Lower leg skin (tissue), 4 donors: ENCODE data around the gene NBPF1. TPM values are rescaled to one million over a fixed set of nuclear protein-coding genes. Genes with fewer than 3 reads are reported as not detected.
"Not testable (repeated sequence)": the region's sequence is repeated elsewhere in the genome, so short reads cannot be mapped to it uniquely, and the experiment has no call there.

Experiments
- DNase-seq, 2 donors: peaks; one replicate each; pipeline ENCODE4 v3.0.0-alpha.2; 2019; ENCODE audit warnings: low spot score in 2 of 2
- H3K4me3 ChIP-seq: fragments of 200-600 bp; sonication (generic); 2 replicates; pipeline ENCODE4 v1.5.1; 2017; ENCODE audit warnings: mild to moderate bottlenecking, low read depth; ENCODE audit not compliant: poor library complexity, severe bottlenecking
- WGBS, 2 donors: methylation state at CpG; one replicate each; pipeline ENCODE4 v1.1.5; 2018; 5-methylcytosine and 5-hydroxymethylcytosine counted together
- intact Hi-C: fragments of 100-400 bp; cut with DNase I; formaldehyde crosslinking; loops from one replicate; pipeline ENCODE4 v1.15.0; 2023; ENCODE audit warnings: low total_unique reads
- total RNA-seq, 4 donors: library from RNA; depleted of rRNA; stranded (reverse); fragments of >200 nt; gene quantifications; one replicate each; pipeline ENCODE4 v1.1.0, GENCODE V29; 2016

NBPF1 gene
- total RNA-seq, 4 donors from 2014 or later = 8.2 to 19.8 (median 14.7) TPM

- 9 to 20% methylated on average over 4 to 6 of the region's 8 CpGs for WGBS, 2 donors
- intact Hi-C loops = not testable (repeated sequence)
Measured at GRCh38 chr1:16591845-16592244, 21.5 kb downstream of the NBPF1 start.

GRCh38 chr1:16588081-16588480 lies 25.3 kb downstream of the NBPF1 start:
- H3K4me3 ChIP-seq, DNase-seq, intact Hi-C loops: not testable (repeated sequence)
- 89 to 95% methylated on average over 5 of the region's 5 CpGs for WGBS, 2 donors

More at GRCh38 chr1:16591845-16592244, 21.5 kb downstream of the NBPF1 start:
- not testable (repeated sequence) for H3K4me3 ChIP-seq, DNase-seq

- intact Hi-C loops, DNase-seq, H3K4me3 ChIP-seq: not testable (repeated sequence)
- WGBS, 2 donors = 61 to 74% methylated on average over 4 of the region's 4 CpGs
Measured at GRCh38 chr1:16587639-16588038, 25.7 kb downstream of the NBPF1 start.

- peak in 1 of 2 donors; percentile 84 for DNase-seq
- H3K4me3 ChIP-seq, intact Hi-C loops: not testable (repeated sequence)
- no CpG with 5 or more reads among the region's 1 CpG for WGBS, 2 donors
Measured at GRCh38 chr1:16565324-16565723, 48.0 kb downstream of the NBPF1 start.

GRCh38 chr1:16561035-16561434 lies 52.3 kb downstream of the NBPF1 start:
- WGBS, 2 donors = 51 to 60% methylated on average over 3 to 4 of the region's 4 CpGs
- intact Hi-C loops, H3K4me3 ChIP-seq: not testable (repeated sequence)
- peak in 1 of 2 donors; percentile 74 for DNase-seq

GRCh38 chr1:16560498-16560897 lies 52.9 kb downstream of the NBPF1 start:
- DNase-seq = peak in 1 of 2 donors; percentile 85
- intact Hi-C loops, H3K4me3 ChIP-seq: not testable (repeated sequence)
- WGBS, 2 donors = 44 to 53% methylated on average over 5 to 6 of the region's 6 CpGs

- DNase-seq, H3K4me3 ChIP-seq, intact Hi-C loops: not testable (repeated sequence)
- no CpG with 5 or more reads among the region's 5 CpGs for WGBS, 2 donors
Measured at GRCh38 chr1:16559688-16560087, 53.7 kb downstream of the NBPF1 start.

GRCh38 chr1:16557034-16557433 lies 56.3 kb downstream of the NBPF1 start:
- intact Hi-C loops, H3K4me3 ChIP-seq, DNase-seq: not testable (repeated sequence)
- 96 to 100% methylated on average over 3 of the region's 3 CpGs for WGBS, 2 donors

GRCh38 chr1:16553244-16553643 lies 60.1 kb downstream of the NBPF1 start:
- peak in 1 of 2 donors; percentile 73 for DNase-seq
- H3K4me3 ChIP-seq, intact Hi-C loops: not testable (repeated sequence)
- 92% methylated on average over 9 of the region's 11 CpGs for WGBS, 2 donors

- intact Hi-C loops = not testable (repeated sequence)
Measured at GRCh38 chr1:16550212-16550918, 63.0 kb downstream of the NBPF1 start.

GRCh38 chr1:16549545-16549944 lies 63.8 kb downstream of the NBPF1 start:
- DNase-seq, H3K4me3 ChIP-seq, intact Hi-C loops: not testable (repeated sequence)
- 86 to 100% methylated on average over 1 of the region's 1 CpG for WGBS, 2 donors

More at GRCh38 chr1:16550212-16550918, 63.0 kb downstream of the NBPF1 start:
- DNase-seq = peak in 1 of 2 donors; percentile 74
- not testable (repeated sequence) for H3K4me3 ChIP-seq
- WGBS, 2 donors = 83 to 100% methylated on average over 1 of the region's 1 CpG

GRCh38 chr1:16547502-16548241 lies 65.7 kb downstream of the NBPF1 start:
- WGBS, 2 donors = 59 to 90% methylated on average over 1 to 4 of the region's 41 CpGs
- H3K4me3 ChIP-seq, DNase-seq, intact Hi-C loops: not testable (repeated sequence)

- DNase-seq, H3K4me3 ChIP-seq, intact Hi-C loops: not testable (repeated sequence)
- WGBS, 2 donors = 25 to 37% methylated on average over 11 of the region's 16 CpGs
Measured at GRCh38 chr1:16545682-16546095, 67.7 kb downstream of the NBPF1 start.

- WGBS, 2 donors = 93% methylated on average over 2 of the region's 2 CpGs; no CpG with 5 or more reads in 1 of the 2 donors
- H3K4me3 ChIP-seq, intact Hi-C loops, DNase-seq: not testable (repeated sequence)
Measured at GRCh38 chr1:16540421-16540893, 72.9 kb downstream of the NBPF1 start.

- DNase-seq, H3K4me3 ChIP-seq, intact Hi-C loops: not testable (repeated sequence)
- WGBS, 2 donors = 82 to 90% methylated on average over 5 to 6 of the region's 6 CpGs
Measured at GRCh38 chr1:16537528-16537927, 75.8 kb downstream of the NBPF1 start.
